ENCODE data around the gene KIF25. TPM values are rescaled to one million over a fixed set of nuclear protein-coding genes. Genes with fewer than 3 reads are reported as not detected.

KIF25 gene
- total RNA-seq, 1 donor from 2014 or later = not detected

- peaks cover 12% of the 10 kb centered on the region for H3K4me1 Mint-ChIP-seq (ENCODE audit: unreplicated experiment)
- H3K4me3 Mint-ChIP-seq (ENCODE audit: unreplicated experiment) = no peak overlapping the region
- no peaks in the 10 kb centered on the region for H3K27me3 Mint-ChIP-seq (ENCODE audit: unreplicated experiment)
- H3K36me3 Mint-ChIP-seq (ENCODE audit: unreplicated experiment) = no peaks in the 10 kb centered on the region
- no peak for DNase-seq (ENCODE audit: extremely low spot score, unreplicated experiment)
- no peak overlapping the region for H3K27ac Mint-ChIP-seq (ENCODE audit: unreplicated experiment)
- H3K9me3 Mint-ChIP-seq (ENCODE audit: unreplicated experiment) = no peaks in the 10 kb centered on the region
- TF ChIP-seq, protein P1, sequence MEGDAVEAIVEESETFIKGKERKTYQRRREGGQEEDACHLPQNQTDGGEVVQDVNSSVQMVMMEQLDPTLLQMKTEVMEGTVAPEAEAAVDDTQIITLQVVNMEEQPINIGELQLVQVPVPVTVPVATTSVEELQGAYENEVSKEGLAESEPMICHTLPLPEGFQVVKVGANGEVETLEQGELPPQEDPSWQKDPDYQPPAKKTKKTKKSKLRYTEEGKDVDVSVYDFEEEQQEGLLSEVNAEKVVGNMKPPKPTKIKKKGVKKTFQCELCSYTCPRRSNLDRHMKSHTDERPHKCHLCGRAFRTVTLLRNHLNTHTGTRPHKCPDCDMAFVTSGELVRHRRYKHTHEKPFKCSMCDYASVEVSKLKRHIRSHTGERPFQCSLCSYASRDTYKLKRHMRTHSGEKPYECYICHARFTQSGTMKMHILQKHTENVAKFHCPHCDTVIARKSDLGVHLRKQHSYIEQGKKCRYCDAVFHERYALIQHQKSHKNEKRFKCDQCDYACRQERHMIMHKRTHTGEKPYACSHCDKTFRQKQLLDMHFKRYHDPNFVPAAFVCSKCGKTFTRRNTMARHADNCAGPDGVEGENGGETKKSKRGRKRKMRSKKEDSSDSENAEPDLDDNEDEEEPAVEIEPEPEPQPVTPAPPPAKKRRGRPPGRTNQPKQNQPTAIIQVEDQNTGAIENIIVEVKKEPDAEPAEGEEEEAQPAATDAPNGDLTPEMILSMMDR (IDR thresholded peaks at IDR 0.05) = no peak
Observed at GRCh38 chr6:168058691-168059551, 61.5 kb downstream of the KIF25 start.

GRCh38 chr6:168060521-168060931 is 63.1 kb downstream of the KIF25 start:
- TF ChIP-seq, protein P1 (IDR thresholded peaks at IDR 0.05) = peak; percentile 89
- Mint-ChIP-seq H3K27ac (ENCODE audit: unreplicated experiment) (no peak overlapping the region), H3K4me3 (ENCODE audit: unreplicated experiment) (no peak overlapping the region), H3K27me3 (ENCODE audit: unreplicated experiment) (no peaks in the 10 kb centered on the region), H3K4me1 (ENCODE audit: unreplicated experiment) (peaks cover 12% of the 10 kb centered on the region), H3K9me3 (ENCODE audit: unreplicated experiment) (no peaks in the 10 kb centered on the region), H3K36me3 (ENCODE audit: unreplicated experiment) (no peaks in the 10 kb centered on the region)
- DNase-seq (ENCODE audit: extremely low spot score, unreplicated experiment) = peak; percentile 92

DNA sequence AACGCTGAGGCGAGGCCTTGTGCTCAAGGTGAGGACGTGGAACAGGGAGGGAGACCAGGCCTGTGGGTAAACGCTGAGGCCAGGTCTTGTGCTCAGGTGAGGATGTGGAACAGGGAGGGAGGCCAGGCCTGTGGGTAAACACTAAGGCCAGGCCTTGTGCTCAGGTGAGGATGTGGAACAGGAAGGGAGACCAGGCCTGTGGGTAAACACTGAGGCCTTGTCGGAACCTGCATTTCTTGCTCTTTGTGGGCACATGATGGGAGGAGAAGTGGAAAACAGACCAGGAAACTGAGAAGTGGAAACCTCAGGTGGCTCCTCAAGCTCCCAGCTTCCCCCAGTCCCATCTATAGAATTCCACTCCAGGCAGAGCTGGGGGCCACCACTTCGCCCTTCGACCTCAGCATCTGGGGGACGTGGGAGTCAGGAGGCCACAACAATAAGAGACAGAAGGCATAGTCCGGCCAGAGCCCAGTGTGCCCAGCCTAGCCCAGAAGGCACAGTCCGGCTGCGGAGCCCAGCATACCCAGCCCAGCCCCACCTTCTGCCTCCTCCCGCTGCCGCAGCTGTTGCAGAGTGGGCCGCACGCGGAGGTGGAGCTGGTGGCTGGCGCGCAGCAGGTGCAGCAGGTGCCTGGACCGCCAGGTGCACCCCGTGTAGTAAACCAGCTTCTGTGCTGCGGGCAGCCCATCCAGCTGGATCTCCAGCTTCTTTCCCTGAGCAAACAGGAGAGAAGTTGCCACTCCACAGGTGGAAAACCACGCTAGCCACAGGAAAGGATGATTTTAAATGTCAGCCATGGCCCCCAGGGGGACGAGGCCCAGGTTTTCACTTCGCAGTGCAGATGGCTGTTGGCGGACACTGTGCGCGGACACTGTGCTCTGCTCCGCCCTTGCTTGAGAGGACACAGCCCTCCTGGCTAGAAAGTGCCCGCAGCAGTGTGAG is 64.1 kb downstream of the KIF25 start:
- no peaks in the 10 kb centered on the region for H3K36me3 Mint-ChIP-seq (ENCODE audit: unreplicated experiment)
- no peak for DNase-seq (ENCODE audit: extremely low spot score, unreplicated experiment)
- H3K27me3 Mint-ChIP-seq (ENCODE audit: unreplicated experiment) = no peaks in the 10 kb centered on the region
- H3K4me1 Mint-ChIP-seq (ENCODE audit: unreplicated experiment) = peaks cover 12% of the 10 kb centered on the region
- no peak overlapping the region for H3K27ac Mint-ChIP-seq (ENCODE audit: unreplicated experiment)
- TF ChIP-seq, protein P1 (IDR thresholded peaks at IDR 0.05) = no peak
- no peak overlapping the region for H3K4me3 Mint-ChIP-seq (ENCODE audit: unreplicated experiment)
- no peaks in the 10 kb centered on the region for H3K9me3 Mint-ChIP-seq (ENCODE audit: unreplicated experiment)

DNA sequence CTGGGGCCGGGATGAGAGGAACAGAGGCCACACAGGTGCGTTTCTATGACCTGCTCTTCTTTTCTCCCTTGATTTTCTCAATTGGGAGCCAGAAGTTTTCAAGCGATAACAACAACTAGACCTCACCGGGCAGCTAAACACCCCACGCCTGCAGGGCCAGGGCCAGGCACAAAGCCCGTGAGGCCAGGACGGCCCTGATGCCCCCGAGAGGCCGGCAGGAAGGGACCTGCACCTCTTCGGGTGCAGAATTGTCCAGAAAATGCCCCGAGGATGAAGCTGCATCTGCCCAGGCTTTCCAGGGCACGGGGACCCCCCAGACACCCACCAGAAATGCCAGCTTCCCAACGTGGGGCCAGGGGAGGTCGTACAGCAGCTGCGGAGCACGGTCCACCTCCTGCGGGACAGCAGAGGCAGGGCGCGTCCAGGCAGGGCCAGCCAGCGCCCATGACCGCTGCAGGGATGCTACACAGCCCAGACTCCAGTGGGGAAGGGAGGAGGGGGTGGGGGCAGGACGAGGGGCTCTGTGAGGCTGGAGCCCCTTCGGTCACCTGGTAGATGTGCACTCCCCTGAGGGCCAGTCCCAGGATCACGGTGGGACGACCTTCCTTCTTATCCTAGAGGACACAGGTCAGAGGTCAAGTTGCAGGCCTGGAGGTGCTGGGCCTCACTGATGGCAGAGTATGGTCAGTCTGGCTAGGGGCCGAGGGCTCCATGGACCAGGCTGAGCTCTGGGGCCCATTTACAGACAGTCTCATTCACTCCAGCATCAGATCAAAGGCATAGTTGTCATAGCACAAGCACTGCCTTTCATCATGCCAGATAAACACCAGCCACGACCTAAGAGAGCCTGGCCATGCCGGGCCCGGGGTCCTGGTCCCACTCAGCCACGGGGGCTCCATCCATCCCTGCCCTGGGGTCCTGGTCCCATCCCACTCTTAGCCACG is 65.1 kb downstream of the KIF25 start:
- no peaks in the 10 kb centered on the region for H3K9me3 Mint-ChIP-seq (ENCODE audit: unreplicated experiment)
- no peaks in the 10 kb centered on the region for H3K36me3 Mint-ChIP-seq (ENCODE audit: unreplicated experiment)
- TF ChIP-seq, protein P1 (IDR thresholded peaks at IDR 0.05) = no peak
- H3K27ac Mint-ChIP-seq (ENCODE audit: unreplicated experiment) = no peak overlapping the region
- no peak overlapping the region for H3K4me3 Mint-ChIP-seq (ENCODE audit: unreplicated experiment)
- no peaks in the 10 kb centered on the region for H3K27me3 Mint-ChIP-seq (ENCODE audit: unreplicated experiment)
- peaks cover 12% of the 10 kb centered on the region for H3K4me1 Mint-ChIP-seq (ENCODE audit: unreplicated experiment)
- no peak for DNase-seq (ENCODE audit: extremely low spot score, unreplicated experiment)

Data from osteocyte (in vitro differentiated cells).